ENCODE data around the gene SLC27A4. TPM values are rescaled to one million over a fixed set of nuclear protein-coding genes. Genes with fewer than 3 reads are reported as not detected.

Gene SLC27A4
- total RNA-seq, 3 donors from 2014 or later: 36.5 to 46.8 (median 39.9) TPM

DNA sequence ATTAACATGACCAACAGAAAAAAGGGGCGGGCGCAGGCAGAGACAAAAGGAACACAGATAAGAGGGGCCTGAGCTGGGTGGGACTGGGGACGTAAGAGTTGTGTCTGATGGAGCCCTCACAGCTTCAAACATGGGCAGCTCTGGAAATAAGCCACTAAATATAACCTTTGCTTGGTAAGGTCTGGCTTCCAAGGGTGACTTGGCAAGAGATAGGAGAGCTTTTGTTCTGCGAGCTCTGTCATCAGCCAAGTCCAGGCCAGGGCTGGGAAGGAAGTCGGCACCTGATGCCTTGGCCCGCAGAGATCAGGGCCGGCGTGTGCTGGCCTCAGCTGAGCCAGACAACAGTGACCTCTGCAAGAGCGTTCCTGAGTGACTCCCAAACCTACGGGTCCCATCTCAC lies 29.9 kb upstream of the SLC27A4 start:
- TF ChIP-seq, protein P1, sequence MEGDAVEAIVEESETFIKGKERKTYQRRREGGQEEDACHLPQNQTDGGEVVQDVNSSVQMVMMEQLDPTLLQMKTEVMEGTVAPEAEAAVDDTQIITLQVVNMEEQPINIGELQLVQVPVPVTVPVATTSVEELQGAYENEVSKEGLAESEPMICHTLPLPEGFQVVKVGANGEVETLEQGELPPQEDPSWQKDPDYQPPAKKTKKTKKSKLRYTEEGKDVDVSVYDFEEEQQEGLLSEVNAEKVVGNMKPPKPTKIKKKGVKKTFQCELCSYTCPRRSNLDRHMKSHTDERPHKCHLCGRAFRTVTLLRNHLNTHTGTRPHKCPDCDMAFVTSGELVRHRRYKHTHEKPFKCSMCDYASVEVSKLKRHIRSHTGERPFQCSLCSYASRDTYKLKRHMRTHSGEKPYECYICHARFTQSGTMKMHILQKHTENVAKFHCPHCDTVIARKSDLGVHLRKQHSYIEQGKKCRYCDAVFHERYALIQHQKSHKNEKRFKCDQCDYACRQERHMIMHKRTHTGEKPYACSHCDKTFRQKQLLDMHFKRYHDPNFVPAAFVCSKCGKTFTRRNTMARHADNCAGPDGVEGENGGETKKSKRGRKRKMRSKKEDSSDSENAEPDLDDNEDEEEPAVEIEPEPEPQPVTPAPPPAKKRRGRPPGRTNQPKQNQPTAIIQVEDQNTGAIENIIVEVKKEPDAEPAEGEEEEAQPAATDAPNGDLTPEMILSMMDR (IDR thresholded peaks at IDR 0.05): no peak
- no peak overlapping the region for H3K4me3 ChIP-seq
- ATAC-seq: no peak

DNA sequence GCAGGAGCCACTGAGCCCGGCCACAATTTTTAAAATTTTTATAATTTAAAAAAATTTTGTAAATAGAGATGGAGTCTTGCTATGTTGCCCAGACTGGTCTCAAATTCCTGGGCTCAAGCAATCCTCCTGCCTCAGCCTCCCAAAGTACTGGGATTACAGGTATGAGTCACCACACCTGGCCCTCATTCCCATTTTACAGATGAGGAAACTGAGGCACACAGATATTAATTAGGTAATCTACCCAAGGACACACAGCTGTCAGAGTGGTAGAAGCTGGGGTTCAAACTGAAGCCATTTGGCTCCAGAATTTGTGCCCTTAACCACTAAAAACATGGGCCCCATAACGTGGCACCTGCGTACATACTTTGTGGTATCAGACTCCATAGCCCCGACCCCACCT lies 25.6 kb upstream of the SLC27A4 start:
- intact Hi-C loops (cut with DNase I, micrococcal nuclease): no loop called here
- no peak for DNase-seq
- Histone ChIP-seq H3K36me3 (ENCODE audit: low read depth) (peaks cover 14% of the 10 kb centered on the region), H3K4me3 (no peak overlapping the region), H3K4me1 (ENCODE audit: low read depth) (no peaks in the 10 kb centered on the region), H3K9me3 (no peaks in the 10 kb centered on the region)
- TF ChIP-seq, protein P1 (IDR thresholded peaks at IDR 0.05): no peak
- no peak for ATAC-seq

More for the DNA sequence above, 29.9 kb upstream of the SLC27A4 start:
- Histone ChIP-seq H3K9me3 (no peaks in the 10 kb centered on the region), H3K4me1 (ENCODE audit: low read depth) (no peaks in the 10 kb centered on the region), H3K36me3 (ENCODE audit: low read depth) (peaks cover 5% of the 10 kb centered on the region)
- intact Hi-C loops (cut with DNase I, micrococcal nuclease): no loop called here
- no peak for DNase-seq

DNA sequence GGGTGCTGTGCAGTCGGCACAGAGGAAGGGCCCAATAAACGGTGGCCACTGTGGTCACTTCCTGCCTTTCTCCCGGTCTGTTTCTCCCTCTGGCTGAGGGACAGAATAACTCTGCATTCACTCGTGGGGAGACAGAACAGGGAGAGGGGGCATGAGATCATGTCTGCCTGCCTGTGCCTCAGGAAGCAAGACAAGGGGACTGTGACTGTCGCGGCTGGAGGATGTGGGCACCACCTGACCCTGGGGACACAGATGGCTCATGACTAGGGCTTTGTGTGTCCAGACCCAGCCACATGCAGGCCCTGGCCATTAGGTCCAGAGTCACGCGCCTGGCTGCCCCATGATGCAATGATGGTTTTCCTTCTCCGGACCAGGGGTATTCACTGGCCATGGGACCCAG lies 23.9 kb upstream of the SLC27A4 start:
- ATAC-seq (no peak), DNase-seq (no peak)
- no peaks in the 10 kb centered on the region for H3K9me3 ChIP-seq
- H3K4me3 ChIP-seq: no peak overlapping the region
- TF ChIP-seq, protein P1 (IDR thresholded peaks at IDR 0.05): no peak
- peaks cover under 1% of the 10 kb centered on the region for H3K4me1 ChIP-seq (ENCODE audit: low read depth)
- peaks cover 13% of the 10 kb centered on the region for H3K36me3 ChIP-seq (ENCODE audit: low read depth)
- intact Hi-C loops (cut with DNase I, micrococcal nuclease): no loop called here

DNA sequence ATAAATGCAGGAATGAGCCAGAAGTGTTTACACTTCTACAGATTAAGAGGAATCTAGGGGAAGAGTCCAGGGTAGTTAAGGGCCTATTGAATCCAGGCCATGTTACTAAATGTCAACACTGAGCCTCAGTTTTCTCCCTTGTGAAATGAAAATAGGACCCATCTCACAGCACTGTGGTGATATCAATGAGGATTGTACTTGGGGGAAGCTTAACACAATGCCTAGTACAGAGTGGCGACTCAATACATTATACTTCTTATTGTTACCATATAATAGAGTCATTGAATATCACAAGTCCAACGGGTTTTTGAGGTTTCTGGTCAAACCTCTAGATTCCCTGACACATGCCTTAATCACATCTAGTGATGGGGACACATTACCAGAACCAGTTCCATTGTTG lies 22.7 kb upstream of the SLC27A4 start:
- intact Hi-C loops (cut with DNase I, micrococcal nuclease): no loop called here
- Histone ChIP-seq H3K36me3 (ENCODE audit: low read depth) (peaks cover 13% of the 10 kb centered on the region), H3K4me1 (ENCODE audit: low read depth) (peaks cover 4% of the 10 kb centered on the region), H3K4me3 (no peak overlapping the region), H3K9me3 (no peaks in the 10 kb centered on the region)
- TF ChIP-seq, protein P1 (IDR thresholded peaks at IDR 0.05): no peak
- DNase-seq: no peak
- no peak for ATAC-seq

DNA sequence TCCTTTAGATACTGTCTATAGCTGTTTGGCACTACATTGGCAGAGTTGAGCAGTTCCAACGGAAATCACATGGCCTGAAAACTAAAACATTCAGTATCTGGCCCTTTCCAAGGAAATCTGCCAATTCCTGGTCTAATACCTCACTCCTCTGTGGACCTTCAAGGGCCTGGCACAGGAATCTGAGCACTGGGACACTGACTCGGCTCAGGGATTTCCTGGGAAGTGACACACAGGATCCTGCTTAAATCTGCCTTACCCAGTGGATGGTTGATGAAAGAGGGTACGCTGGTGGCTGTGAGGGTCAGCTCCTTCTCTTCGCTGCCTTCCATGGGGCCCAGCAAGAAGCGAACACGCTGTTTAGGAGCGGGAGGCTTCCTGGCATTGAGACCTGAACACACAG lies 19.0 kb upstream of the SLC27A4 start:
- Histone ChIP-seq H3K9me3 (no peaks in the 10 kb centered on the region), H3K36me3 (ENCODE audit: low read depth) (peaks cover 8% of the 10 kb centered on the region), H3K4me1 (ENCODE audit: low read depth) (peaks cover 15% of the 10 kb centered on the region), H3K4me3 (no peak overlapping the region)
- TF ChIP-seq, protein P1 (IDR thresholded peaks at IDR 0.05): no peak
- ATAC-seq (no peak), DNase-seq (no peak)
- intact Hi-C loops (cut with DNase I, micrococcal nuclease): no loop called here

DNA sequence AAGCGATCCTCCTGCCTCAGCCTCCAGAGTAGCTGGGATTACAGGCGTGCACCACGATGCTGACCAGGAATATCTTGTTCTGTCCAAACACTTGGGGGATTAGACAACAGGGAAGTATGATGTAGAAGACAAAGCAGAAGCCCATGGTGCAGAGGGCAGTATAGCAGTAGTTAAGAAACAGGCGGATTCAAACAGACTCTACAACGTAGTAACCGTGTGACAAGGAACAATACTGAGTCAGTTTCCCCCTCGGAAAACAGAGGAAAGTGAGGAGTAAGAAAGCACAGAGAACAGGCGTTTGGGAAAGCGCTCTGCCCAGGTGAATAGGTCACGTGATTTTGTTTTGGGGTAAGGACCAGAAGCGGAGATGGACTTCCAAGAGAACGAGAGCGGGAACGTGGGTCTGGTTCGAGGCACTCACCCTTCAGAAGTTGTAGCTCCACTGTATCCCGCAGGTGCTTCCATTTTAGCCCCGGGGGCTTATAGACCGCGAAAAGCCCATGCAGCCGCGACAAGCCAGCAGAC lies 18.4 kb upstream of the SLC27A4 start:
- Histone ChIP-seq H3K36me3 (ENCODE audit: low read depth) (peaks cover 6% of the 10 kb centered on the region), H3K4me1 (ENCODE audit: low read depth) (peaks cover 15% of the 10 kb centered on the region), H3K4me3 (peak overlapping the region; percentile 87), H3K9me3 (no peaks in the 10 kb centered on the region)
- TF ChIP-seq, protein P1 (IDR thresholded peaks at IDR 0.05): no peak
- DNase-seq: no peak
- peak; percentile 5 for ATAC-seq
- intact Hi-C loops (cut with DNase I, micrococcal nuclease): no loop called here

Data from mucosa of descending colon (tissue), 3 donors.